ENCODE results near the gene MEGF8.

MEGF8 gene

DNA sequence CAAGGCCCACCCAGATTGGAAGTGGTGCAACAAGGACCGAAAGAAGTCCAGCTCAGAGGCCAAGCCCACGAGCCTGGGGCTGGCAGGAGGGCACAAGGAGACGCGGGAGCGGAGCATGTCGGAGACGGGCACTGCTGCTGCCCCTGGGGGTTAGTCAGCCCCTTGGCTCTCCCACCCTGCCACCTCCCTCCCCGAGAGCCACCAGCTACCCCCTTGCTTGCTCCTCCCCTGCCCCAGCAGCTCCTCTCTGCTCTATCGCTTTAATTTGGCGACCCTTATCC lies 37.7 kb upstream of the MEGF8 start:
- no peak for FAIRE-seq

DNA sequence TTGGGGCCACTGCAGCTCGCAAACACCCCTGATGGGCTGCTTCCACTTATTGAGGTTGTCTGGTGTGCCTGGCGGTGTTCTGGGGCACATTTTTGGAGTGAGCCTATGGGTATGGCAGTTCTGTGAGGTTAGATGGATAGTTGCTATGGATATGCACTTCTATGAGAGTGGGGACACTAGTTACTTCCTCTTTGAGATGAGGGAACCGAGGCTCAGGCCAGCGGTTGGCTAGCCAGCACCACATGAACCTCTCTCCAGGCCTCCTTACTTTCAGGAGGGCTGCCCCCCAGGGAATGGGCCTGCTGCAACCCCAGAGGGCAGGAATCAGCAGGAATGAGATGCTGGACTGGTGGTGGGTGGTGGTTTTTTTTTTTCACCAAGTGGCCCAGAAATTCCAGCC lies 37.0 kb upstream of the MEGF8 start:
- no peak for FAIRE-seq

DNA sequence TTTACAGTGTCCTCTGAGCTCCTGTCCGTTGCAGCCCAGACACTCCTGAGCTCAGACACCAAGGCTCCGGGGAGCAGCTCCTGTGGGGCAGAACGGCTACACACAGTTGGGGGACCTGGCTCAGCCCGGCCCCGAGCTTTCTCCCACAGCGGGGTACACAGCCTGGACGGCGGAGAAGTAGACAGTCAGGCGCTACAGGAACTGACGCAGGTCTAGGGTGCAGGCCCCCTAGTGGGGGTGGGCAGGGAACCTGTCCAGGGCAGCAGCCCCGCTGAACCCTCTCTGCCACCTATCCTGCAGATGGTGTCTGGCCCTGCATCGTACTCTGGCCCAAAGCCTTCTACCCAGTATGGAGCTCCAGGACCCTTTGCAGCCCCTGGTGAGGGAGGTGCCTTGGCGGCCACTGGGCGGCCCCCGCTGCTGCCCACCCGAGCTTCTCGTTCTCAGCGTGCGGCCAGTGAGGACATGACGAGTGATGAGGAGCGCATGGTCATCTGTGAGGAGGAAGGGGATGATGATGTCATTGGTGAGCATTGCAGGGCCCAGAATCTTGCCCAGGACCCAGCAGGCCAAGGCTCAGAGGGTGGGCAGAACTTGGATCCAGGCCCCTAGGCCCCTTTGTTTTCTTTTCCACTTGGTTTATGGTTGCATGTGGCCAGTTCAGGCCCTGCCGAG lies 36.4 kb upstream of the MEGF8 start:
- no peak for FAIRE-seq

DNA sequence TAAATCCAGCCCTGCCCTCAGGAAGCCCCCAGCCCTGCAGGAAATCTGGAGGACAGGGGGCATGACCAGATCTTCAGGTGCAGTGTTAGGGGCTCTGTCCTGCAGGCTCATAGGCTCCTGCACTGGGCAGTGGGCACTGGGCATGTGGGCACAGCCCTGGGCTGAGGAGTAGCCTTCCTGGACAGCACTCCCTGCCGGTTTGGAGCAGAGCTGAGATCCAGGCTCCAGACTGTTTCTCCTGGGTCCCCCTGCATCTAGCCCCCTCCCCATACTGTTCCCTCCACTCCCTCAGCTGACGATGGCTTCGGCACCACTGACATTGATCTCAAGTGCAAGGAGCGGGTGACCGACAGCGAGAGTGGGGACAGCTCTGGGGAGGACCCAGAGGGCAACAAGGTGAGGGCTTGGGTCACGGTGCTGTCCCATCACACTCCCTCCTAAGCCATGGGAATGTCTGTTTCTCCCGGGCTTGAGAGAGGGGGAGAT lies 35.8 kb upstream of the MEGF8 start:
- no peak for FAIRE-seq

DNA sequence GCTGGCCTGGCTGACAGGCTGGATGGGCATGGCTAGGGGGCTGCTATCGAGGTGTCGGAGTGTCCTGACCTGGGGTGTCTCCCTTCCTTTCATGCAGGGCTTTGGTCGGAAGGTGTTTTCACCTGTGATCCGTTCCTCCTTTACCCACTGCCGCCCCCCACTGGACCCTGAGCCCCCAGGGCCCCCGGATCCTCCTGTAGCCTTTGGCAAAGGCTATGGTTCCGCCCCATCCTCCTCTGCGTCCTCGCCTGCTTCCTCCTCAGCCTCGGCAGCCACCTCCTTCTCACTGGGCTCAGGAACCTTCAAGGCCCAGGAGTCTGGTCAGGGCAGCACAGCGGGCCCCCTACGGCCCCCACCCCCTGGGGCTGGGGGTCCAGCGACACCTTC lies 35.3 kb upstream of the MEGF8 start:
- FAIRE-seq, result no peak

DNA sequence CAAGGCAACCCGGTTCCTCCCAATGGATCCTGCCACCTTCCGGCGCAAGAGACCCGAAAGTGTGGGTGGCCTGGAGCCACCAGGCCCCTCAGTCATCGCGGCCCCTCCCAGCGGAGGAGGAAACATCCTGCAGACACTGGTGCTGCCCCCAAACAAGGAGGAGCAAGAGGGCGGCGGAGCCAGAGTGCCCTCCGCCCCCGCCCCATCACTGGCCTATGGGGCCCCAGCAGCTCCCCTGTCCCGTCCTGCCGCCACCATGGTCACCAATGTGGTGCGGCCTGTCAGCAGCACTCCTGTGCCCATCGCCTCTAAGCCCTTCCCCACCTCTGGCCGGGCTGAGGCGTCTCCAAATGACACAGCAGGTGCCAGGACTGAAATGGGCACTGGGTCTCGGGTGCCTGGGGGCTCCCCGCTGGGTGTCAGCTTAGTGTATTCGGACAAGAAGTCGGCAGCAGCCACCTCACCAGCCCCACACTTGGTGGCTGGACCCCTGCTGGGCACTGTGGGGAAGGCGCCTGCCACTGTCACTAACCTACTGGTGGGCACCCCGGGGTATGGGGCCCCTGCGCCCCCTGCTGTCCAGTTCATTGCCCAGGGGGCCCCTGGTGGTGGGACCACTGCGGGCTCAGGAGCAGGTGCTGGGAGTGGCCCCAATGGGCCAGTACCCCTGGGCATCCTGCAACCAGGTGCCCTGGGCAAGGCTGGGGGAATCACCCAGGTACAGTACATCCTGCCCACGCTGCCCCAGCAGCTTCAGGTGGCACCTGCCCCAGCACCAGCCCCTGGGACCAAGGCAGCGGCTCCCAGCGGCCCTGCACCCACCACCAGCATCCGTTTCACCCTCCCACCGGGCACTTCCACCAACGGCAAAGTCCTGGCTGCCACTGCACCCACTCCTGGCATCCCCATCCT lies 34.7 kb upstream of the MEGF8 start:
- FAIRE-seq, result no peak

DNA sequence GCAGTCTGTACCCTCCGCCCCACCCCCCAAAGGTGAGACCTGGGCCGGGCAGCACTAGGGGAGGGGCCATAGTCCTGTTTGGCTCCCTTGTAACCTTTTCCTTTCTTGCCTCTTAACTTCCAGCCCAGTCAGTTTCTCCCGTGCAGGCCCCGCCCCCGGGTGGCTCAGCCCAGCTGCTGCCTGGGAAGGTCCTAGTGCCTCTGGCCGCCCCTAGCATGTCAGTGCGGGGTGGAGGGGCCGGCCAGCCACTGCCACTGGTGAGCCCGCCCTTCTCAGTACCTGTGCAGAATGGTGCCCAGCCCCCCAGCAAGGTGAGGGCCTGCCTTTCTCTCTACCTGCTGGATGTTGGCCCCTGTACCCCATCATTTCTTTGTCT lies 34.0 kb upstream of the MEGF8 start:
- FAIRE-seq, result no peak

DNA sequence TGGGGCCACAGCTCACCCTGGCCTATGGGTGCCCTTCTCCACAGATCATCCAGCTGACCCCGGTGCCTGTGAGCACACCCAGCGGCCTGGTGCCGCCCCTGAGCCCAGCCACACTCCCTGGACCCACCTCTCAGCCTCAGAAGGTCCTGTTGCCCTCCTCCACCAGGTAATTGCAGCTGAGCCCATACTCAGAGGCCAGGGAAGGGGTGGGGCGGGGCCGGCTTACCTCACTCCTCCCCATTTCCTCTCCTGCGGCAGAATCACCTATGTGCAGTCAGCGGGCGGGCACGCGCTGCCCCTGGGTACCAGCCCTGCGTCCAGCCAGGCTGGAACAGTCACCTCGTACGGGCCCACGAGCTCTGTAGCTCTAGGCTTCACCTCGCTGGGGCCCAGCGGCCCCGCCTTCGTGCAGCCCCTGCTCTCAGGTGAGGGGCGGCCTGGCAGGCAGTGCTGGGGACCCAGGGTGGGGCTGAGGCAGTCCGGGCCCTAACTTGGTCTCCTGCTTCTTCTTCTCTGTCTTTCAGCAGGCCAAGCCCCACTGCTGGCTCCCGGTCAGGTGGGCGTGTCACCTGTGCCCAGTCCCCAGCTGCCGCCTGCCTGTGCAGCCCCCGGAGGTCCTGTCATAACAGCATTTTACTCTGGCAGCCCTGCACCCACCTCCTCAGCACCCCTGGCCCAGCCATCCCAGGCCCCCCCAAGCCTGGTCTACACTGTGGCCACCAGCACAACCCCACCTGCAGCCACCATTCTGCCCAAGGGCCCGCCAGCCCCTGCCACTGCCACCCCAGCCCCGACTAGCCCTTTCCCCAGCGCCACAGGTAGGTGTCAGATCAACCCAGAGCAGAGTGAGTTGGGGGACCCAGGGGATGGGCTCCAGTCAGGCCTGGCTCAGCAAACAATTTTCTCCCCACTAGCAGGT lies 33.1 kb upstream of the MEGF8 start:
- FAIRE-seq, result no peak

DNA sequence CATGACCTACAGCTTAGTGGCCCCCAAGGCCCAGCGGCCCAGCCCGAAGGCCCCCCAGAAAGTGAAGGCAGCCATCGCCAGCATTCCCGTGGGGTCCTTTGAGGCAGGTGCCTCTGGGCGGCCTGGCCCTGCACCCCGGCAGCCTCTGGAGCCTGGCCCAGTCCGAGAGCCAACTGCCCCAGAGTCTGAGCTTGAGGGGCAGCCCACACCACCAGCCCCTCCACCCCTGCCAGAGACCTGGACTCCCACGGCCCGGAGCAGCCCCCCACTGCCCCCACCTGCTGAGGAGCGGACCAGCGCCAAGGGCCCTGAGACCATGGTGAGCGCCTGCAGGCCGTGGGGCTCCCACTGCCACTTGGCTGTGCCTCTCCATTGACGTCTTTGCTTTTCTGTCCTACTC lies 32.5 kb upstream of the MEGF8 start:
- FAIRE-seq, result no peak

DNA sequence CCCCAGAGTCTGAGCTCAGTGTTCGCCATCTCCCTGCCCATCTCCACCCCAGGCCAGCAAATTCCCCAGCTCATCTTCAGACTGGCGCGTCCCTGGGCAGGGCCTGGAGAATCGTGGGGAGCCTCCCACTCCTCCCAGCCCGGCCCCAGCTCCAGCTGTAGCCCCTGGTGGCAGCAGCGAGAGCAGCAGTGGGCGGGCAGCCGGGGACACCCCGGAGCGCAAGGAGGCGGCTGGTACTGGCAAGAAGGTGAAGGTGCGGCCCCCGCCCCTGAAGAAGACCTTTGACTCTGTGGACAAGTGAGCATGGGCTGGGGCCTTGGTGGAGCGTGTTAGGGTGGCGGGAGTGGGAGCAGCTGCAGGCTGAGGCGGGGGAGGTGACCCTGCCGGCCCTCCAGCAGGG lies 31.9 kb upstream of the MEGF8 start:
- no peak for FAIRE-seq

DNA sequence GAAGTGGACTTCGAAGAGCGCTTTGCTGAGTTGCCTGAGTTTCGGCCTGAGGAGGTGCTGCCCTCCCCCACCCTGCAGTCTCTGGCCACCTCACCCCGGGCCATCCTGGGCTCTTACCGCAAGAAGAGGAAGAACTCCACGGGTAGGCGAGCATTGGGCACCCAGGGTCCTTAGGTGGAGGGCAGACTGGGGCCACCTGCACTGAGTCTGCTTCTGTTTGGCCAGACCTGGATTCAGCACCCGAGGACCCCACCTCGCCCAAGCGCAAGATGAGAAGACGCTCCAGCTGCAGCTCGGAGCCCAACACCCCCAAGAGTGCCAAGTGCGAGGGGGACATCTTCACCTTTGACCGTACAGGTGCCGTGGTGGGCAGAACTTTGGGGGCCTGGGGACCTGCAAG lies 31.5 kb upstream of the MEGF8 start:
- no peak for FAIRE-seq

DNA sequence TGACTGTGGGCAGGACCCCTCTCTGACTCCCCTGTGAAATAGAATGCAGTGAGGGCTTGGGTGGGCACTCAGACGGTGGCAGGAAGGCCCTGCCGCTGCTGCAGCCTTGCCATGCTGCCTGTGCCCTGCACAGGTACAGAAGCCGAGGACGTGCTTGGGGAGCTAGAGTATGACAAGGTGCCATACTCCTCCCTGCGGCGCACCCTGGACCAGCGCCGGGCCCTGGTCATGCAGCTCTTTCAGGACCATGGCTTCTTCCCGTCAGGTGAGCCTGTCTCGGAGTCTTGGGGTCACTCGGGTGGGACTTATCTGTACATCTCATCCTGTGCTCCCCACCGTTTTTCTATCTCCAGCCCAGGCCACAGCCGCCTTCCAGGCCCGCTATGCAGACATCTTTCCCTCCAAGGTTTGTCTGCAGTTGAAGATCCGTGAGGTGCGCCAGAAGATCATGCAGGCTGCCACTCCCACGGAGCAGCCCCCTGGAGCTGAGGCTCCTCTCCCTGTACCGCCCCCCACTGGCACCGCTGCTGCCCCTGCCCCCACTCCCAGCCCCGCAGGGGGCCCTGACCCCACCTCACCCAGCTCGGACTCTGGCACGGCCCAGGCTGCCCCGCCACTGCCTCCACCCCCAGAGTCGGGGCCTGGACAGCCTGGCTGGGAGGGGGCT lies 30.8 kb upstream of the MEGF8 start:
- no peak for FAIRE-seq

DNA sequence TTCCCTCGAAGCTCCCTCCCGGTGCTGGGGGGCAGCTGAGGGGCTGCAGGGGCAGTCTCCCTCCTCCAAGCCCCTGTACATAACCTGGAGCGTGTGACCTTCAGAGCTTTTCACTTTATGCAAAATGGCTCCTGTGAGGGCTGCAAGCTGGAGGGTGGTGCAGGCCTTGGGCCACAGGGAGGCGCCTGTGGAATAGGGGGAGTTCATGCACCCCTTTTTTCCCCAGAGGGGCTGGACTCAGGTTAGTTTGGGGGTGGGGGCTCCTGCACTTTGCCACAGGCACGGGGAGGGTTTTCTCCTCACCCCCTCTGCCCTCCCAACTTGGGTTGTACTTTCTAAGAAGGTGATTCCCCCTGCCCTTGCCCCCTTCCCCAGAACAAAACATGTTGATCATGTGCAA lies 30.1 kb upstream of the MEGF8 start:
- FAIRE-seq, result no peak

DNA sequence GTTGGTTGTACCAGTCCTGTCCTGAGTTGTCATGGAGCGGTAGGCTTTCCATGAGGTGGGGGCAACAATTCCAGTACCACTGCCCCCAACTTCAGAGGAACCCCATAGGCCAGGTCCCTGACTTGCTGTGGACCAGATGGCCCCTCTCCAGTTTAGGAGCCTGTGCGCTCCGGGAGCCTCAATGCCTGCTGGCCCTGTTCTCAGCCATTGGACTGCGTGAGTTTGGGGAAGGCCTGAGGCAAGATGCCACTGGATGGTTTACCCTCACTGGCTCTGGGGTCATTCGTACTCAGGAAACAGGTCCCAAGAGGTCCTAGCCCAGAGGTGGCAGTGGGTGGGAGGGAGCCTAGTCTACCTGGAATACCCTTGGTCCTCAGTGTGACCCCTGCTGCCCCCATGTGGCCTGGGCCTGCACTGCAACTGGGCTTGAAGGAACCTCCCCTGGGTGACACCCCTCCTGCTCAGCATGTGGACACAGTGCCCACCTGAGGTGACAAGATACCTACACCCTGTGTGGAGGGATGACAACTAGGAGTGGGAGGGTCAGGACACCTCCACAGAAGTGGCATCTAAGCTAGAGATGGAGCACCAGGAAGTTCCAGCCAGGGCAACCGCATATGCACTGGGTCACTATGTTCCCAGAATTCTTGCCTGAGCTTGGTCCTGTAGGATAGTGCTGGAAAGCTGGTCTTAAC lies 29.5 kb upstream of the MEGF8 start:
- no peak for FAIRE-seq

DNA sequence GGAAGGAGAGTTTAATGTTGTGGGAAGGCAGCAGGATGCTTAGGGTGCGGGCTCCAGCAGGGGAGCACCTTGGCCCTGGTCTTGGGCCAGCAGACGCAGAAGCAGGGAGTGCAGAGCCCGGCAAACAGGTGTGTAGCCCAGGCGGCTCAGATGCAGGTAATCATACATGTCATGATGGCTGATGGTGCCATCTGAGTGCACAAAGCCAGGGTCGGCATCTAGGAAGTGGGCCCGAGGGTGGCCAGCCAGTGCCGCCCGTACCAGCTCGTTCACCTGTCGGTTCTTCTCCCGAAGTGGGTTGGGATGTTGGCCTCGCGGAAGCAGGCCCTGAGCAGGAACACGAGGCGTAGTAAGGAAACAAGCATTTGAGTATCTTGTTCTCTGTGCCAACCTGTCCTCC lies 28.4 kb upstream of the MEGF8 start:
- no peak for FAIRE-seq

DNA sequence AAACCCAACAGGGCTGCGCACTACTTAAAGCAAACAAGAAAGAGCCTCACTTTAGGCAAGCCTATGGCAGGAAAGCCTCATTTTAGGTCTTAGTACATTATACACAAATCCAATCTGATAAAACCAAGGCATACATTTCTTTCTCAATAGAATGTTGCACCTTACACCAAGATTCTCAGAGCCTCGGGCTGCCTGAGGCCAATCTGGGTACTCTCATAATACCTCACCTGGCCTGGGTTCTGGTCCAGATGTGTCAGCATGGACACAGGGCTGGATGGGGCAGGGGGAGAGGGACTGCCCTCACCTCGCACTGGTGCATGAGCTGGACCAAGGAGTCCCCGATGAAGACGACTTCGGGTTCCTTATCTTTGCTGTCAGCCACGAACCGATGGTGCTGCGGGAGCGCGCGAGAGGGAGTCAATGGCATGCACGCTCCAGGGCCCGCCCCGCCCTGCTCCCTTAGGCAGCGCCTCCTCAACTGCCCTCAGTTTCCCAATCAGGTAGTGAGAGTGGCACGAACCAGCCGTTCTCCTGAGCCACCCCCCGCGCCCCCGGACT lies 23.7 kb upstream of the MEGF8 start, which contains the start of gene PRR19:
TSS of gene PRR19 (plus strand) at position 487 of the 558 bp plus-strand sequence. CDS start 7,453 bp downstream, outside the sequence.
- FAIRE-seq, result no peak

DNA sequence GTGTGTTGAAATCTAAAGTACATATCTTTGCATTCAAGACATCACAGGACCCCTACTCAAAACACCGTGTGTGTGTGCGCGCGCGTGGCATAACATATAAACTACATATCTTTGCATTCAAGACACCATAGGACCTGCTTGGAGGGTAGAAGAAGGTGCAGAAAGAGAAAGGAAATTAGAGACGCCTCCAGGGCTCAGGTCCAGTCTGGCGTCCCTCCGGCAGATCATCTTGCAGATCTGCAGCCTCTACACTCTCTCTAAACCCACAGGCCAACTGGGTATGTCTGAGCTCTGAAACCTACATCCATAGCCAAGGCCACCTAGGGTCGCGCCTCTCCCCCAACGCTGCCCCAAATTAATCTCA lies 22.4 kb upstream of the MEGF8 start:
- no peak for FAIRE-seq

DNA sequence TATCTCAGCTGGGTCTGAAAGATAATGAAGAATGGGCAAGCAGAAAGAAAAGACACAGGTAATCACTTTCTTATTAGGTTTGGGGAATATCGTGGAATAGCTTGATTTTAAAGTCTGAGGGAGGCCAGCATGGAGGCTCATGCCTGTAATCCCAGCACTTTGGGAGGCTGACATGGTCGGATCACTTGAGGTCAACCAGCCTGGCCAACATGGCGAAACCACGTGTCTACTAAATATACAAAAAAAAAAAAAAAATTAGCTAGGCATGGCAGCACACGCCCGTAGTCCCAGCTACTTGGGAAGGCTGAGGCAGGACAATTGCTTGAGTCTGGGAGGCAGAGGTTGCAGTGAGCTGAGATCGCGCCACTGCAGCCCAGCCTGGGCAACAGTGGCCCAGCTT lies 21.6 kb upstream of the MEGF8 start:
- FAIRE-seq, result no peak

DNA sequence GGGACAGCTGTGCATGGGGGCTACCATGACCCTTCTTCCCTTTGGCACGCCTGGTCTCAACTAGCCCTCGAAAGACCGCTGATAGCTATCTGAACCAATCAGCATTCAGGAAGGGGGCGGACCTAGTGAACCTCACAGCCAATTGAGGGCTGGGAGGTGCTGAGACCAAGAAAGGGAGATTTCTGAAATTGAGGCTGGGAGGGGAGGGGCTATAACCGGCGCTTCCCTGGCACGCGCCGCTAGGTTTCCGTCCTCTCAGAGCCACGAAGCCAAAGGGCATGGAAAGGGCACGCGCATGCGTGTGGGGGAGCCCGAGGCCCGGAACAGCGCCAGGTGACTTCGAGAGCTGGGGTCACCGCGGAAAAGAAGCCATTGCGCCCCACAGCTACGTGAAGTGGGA lies 18.8 kb upstream of the MEGF8 start:
- FAIRE-seq, result no peak

DNA sequence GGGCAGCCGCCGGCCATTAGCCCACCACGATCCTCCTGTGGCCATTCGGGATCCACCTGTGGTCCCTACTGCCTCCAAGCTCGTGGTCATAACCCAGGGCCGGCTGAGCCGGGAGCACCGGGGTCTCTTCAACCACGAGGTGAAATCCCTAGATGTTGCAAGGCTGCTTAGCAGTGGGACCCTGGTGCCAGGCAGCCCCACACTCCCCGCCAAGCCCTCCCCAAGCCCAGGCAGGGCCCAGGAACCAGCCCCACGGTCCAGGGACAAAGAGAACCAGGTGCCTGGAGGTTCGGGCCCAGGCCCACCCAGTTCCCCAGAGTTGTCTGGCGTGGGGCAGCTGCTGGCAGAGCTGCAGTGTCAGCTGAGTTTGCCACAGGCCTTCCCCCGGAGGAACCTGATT lies 15.7 kb upstream of the MEGF8 start:
- no peak for FAIRE-seq

DNA sequence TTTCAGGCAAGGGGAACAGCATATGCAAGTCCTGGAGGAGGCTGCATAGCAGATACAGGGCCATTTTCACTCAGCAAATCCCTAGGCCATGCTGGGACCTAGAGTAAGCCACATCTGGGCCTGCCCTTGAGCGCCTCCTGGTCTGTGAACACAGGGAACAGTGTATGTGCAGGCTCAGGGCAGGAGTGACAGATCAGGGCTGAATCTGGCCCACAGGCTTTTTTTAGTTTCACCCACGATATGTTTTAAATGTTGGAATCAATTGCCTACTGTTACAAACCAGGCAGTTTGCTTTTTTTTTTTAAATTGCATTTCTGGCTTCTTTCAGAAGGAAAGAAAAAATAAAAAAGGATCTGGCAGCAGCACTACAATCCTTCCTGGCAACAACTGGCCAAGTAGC lies 13.8 kb upstream of the MEGF8 start:
- no peak for FAIRE-seq

DNA sequence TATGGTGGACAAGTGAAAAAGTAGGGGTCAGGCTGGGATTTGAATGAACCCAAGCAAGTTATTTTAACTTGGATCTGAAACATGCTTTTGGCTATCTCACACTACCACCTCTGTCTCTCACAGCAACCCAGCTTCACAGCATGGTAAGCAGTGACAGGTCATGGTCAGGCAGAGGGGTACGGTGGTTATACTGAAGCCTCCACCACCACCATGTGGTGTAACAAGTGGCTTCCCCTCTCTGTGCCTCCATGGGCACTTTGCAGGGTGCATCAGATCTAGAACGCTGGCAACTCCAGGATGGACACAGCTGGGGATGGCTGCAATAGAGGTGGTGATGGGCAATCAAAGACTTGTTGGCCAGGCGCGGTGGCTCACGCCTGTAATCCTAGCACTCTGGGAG lies 13.1 kb upstream of the MEGF8 start:
- no peak for FAIRE-seq

All from colon (tissue), 2 donors.